Neural cell (in vitro differentiated cells): ENCODE measurements around the gene COA7. TPM values are rescaled to one million over a fixed set of nuclear protein-coding genes. Genes with fewer than 3 reads are reported as not detected.
A peak's percentile ranks its signal among the peaks of the same experiment; 100 is the strongest.

Source experiments
- H2AFZ ChIP-seq: fragments of 200-600, 300-800 bp; sonication (generic), shearing (Covaris generic); 2 replicates; pipeline ENCODE4 v1.6.0; 2014; ENCODE audit warnings: low read depth, mild to moderate bottlenecking, antibody characterized with exemption, low read length, moderate library complexity
- H3F3A ChIP-seq: fragments of 200-600 bp; shearing (Covaris generic); 2 replicates; pipeline ENCODE4 v1.6.1; 2016; ENCODE audit warnings: mild to moderate bottlenecking, moderate library complexity, mixed read lengths, antibody characterized with exemption, low read length; ENCODE audit not compliant: insufficient read depth, poor library complexity, severe bottlenecking
- H3K27ac ChIP-seq: fragments of 200-600, 300-800 bp; sonication (generic), shearing (Covaris generic); 2 replicates; pipeline ENCODE4 v1.5.1; 2014; ENCODE audit warnings: mild to moderate bottlenecking, low read length, moderate library complexity
- H3K27me3 ChIP-seq: fragments of 300-800, 200-600 bp; sonication (generic), shearing (Covaris generic); 2 replicates; pipeline ENCODE4 v1.6.0; 2014; ENCODE audit warnings: mild to moderate bottlenecking, low read depth, low read length, moderate library complexity; ENCODE audit not compliant: insufficient read depth
- H3K36me3 ChIP-seq: fragments of 300-800, 200-600 bp; sonication (generic), shearing (Covaris generic); 2 replicates; pipeline ENCODE4 v1.5.1; 2014; ENCODE audit warnings: mild to moderate bottlenecking, antibody characterized with exemption, low read length, moderate library complexity; ENCODE audit not compliant: insufficient read depth
- H3K4me2 ChIP-seq: fragments of 300-800, 200-600 bp; sonication (generic), shearing (Covaris generic); 2 replicates; pipeline ENCODE4 v1.6.0; 2014; ENCODE audit warnings: mild to moderate bottlenecking, low read length
- H3K4me3 ChIP-seq: fragments of 300-800, 200-600 bp; sonication (generic), shearing (Covaris generic); 2 replicates; pipeline ENCODE4 v1.5.1; 2014; ENCODE audit warnings: mild to moderate bottlenecking, low read length, moderate library complexity
- H3K79me2 ChIP-seq: fragments of 200-600 bp; shearing (Covaris generic); replicated peaks from 2 replicates; pipeline ENCODE4 v1.6.0; 2014; ENCODE audit warnings: mild to moderate bottlenecking, low read length, moderate library complexity; ENCODE audit not compliant: insufficient read depth
- H3K9ac ChIP-seq: fragments of 300-800, 200-600 bp; sonication (generic), shearing (Covaris generic); 2 replicates; pipeline ENCODE4 v1.6.1; 2016; ENCODE audit warnings: mild to moderate bottlenecking, low read length, mixed read lengths
- H3K9me2 ChIP-seq: fragments of 200-600 bp; shearing (Covaris generic); 2 replicates; pipeline ENCODE4 v1.6.1; 2016; ENCODE audit warnings: mild to moderate bottlenecking, low read length, mixed read lengths; ENCODE audit not compliant: insufficient read depth
- H3K9me3 ChIP-seq: fragments of 200-600, 300-800 bp; sonication (generic), shearing (Covaris generic); 2 replicates; pipeline ENCODE4 v1.6.1; 2016; ENCODE audit warnings: mild to moderate bottlenecking, mixed run types, low read length, moderate library complexity, mixed read lengths
- H4K20me1 ChIP-seq: fragments of 200-600 bp; shearing (Covaris generic); 2 replicates; pipeline ENCODE4 v1.6.1; 2016; ENCODE audit warnings: mild to moderate bottlenecking, mixed run types; ENCODE audit not compliant: insufficient read depth
- EP300 ChIP-seq: fragments of 450-650 bp; conservative IDR thresholded peaks from 2 replicates; pipeline ENCODE4 v1.6.1; 2014; ENCODE audit warnings: antibody characterized with exemption, mild to moderate bottlenecking, moderate library complexity; ENCODE audit not compliant: poor library complexity, severe bottlenecking
- EZH2 ChIP-seq: fragments of 200-600, 300-800 bp; shearing (Covaris generic), sonication (generic); IDR thresholded peaks from 2 replicates; pipeline ENCODE4 v1.6.1; 2014; ENCODE audit warnings: antibody characterized with exemption, low read length, borderline replicate concordance, mild to moderate bottlenecking; ENCODE audit not compliant: insufficient read depth, poor library complexity, severe bottlenecking
- MXI1 ChIP-seq: fragments of 450-650 bp; conservative IDR thresholded peaks from 2 replicates; pipeline ENCODE4 v1.6.1; 2014; ENCODE audit warnings: antibody characterized with exemption, mild to moderate bottlenecking; ENCODE audit not compliant: poor library complexity, severe bottlenecking
- POLR2AphosphoS5 ChIP-seq: IDR thresholded peaks from 2 replicates; pipeline ENCODE4 v1.6.1; 2012
- RAD21 ChIP-seq: fragments of 450-650 bp; conservative IDR thresholded peaks from 2 replicates; pipeline ENCODE4 v1.6.1; 2014; ENCODE audit warnings: antibody characterized with exemption, mild to moderate bottlenecking, moderate library complexity
- SMC3 ChIP-seq: fragments of 450-650 bp; conservative IDR thresholded peaks from 2 replicates; pipeline ENCODE4 v1.6.1; 2014; ENCODE audit warnings: antibody characterized with exemption, mild to moderate bottlenecking, moderate library complexity; ENCODE audit not compliant: poor library complexity
- TAF1 ChIP-seq: IDR thresholded peaks from 2 replicates; pipeline ENCODE4 v1.6.1; 2012; ENCODE audit warnings: low read depth
- polyA plus RNA-seq: library from polyadenylated mRNA; depleted of rRNA; stranded (reverse); fragments of >200 nt; gene quantifications from 2 replicates; pipeline ENCODE4 v1.2.3, GENCODE V29; 2014
- TF ChIP-seq, protein P1 (sequence below): fragments of 450-650 bp; IDR thresholded peaks from 2 replicates; pipeline ENCODE4 v1.5.1; 2014; ENCODE audit warnings: antibody characterized with exemption, mild to moderate bottlenecking, moderate library complexity; ENCODE audit not compliant: poor library complexity, severe bottlenecking
- TF ChIP-seq, protein P2 (sequence below): IDR thresholded peaks from 2 replicates; pipeline ENCODE4 v1.6.1; 2012; ENCODE audit warnings: borderline replicate concordance

Gene COA7
- polyA plus RNA-seq, 1 donor from 2014 or later: 11.6 TPM

DNA sequence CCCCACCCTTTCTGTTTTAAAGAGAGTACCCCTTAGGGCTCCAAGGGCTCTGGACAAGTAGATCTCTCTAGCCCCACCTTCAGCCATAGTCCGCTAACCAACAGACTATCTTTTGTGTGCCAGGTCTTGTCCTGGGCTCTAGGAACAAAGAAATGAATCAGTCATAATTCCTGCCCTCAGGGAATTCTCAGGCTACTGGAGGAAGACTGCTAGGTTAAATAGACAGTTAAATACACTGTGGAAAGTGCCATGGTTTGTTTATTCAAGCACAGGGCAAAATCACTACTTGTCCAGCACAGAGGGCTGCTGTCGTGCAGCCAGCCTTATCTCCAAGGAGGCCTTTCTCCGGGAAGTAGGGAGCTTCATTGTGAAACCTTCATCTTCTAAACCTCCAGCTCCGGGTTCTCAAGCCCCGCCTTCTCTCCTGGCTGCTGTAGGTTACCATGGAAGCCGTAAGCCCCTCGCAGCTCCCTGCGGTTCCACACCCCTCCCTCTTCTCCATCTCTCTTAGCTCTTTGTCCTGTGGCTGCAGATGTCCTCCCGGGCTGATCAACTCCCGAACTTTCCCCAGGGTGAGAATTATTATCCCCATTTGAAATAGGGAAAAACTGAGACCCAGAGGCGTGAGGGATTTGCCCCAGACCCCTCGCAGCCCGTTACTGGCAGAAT, 35.4 kb downstream of the COA7 start:
- Histone ChIP-seq H4K20me1 (no peaks in the 10 kb centered on the region), H3K4me2 (peak overlapping the region; percentile 57), H3F3A (peaks cover 15% of the 10 kb centered on the region), H3K9ac (peak overlapping the region; percentile 77), H3K27ac (peak overlapping the region; percentile 98), H3K36me3 (no peaks in the 10 kb centered on the region), H3K27me3 (no peaks in the 10 kb centered on the region), H3K79me2 (no peaks in the 10 kb centered on the region), H3K9me3 (no peaks in the 10 kb centered on the region), H2AFZ (peak overlapping the region; percentile 61), H3K9me2 (no peaks in the 10 kb centered on the region), H3K4me3 (peak overlapping the region; percentile 55)
- TF ChIP-seq TAF1 (no peak), RAD21 (peak; percentile 57), EP300 (peak; percentile 65), MXI1 (no peak), POLR2AphosphoS5 (peak; percentile 76), EZH2 (no peak), SMC3 (peak; percentile 56)
- TF ChIP-seq, protein P1, sequence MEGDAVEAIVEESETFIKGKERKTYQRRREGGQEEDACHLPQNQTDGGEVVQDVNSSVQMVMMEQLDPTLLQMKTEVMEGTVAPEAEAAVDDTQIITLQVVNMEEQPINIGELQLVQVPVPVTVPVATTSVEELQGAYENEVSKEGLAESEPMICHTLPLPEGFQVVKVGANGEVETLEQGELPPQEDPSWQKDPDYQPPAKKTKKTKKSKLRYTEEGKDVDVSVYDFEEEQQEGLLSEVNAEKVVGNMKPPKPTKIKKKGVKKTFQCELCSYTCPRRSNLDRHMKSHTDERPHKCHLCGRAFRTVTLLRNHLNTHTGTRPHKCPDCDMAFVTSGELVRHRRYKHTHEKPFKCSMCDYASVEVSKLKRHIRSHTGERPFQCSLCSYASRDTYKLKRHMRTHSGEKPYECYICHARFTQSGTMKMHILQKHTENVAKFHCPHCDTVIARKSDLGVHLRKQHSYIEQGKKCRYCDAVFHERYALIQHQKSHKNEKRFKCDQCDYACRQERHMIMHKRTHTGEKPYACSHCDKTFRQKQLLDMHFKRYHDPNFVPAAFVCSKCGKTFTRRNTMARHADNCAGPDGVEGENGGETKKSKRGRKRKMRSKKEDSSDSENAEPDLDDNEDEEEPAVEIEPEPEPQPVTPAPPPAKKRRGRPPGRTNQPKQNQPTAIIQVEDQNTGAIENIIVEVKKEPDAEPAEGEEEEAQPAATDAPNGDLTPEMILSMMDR: no peak
- TF ChIP-seq, protein P2, sequence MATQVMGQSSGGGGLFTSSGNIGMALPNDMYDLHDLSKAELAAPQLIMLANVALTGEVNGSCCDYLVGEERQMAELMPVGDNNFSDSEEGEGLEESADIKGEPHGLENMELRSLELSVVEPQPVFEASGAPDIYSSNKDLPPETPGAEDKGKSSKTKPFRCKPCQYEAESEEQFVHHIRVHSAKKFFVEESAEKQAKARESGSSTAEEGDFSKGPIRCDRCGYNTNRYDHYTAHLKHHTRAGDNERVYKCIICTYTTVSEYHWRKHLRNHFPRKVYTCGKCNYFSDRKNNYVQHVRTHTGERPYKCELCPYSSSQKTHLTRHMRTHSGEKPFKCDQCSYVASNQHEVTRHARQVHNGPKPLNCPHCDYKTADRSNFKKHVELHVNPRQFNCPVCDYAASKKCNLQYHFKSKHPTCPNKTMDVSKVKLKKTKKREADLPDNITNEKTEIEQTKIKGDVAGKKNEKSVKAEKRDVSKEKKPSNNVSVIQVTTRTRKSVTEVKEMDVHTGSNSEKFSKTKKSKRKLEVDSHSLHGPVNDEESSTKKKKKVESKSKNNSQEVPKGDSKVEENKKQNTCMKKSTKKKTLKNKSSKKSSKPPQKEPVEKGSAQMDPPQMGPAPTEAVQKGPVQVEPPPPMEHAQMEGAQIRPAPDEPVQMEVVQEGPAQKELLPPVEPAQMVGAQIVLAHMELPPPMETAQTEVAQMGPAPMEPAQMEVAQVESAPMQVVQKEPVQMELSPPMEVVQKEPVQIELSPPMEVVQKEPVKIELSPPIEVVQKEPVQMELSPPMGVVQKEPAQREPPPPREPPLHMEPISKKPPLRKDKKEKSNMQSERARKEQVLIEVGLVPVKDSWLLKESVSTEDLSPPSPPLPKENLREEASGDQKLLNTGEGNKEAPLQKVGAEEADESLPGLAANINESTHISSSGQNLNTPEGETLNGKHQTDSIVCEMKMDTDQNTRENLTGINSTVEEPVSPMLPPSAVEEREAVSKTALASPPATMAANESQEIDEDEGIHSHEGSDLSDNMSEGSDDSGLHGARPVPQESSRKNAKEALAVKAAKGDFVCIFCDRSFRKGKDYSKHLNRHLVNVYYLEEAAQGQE: peak; percentile 94

DNA sequence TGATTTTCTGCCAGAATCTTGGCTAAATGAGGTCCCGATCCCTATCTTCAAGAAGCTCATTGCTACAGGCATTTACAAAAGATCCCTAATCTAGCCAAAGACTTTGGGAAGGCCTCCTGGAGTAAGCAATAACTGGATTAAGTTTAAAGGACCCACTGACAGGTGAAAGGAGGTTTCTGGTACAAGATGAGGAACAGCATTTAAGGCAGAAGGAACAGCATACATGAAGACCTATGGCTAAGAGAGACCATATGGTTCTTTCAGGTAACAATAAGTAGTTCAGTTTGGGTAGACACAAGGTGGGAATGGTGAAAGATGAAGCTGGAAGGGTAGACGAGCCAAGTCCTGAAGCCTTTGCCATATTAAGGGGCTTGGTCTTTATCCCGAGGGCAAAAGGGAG, 37.3 kb downstream of the COA7 start:
- Histone ChIP-seq H3K27me3 (no peaks in the 10 kb centered on the region), H3K9me2 (no peaks in the 10 kb centered on the region), H3K4me3 (peak overlapping the region; percentile 22), H3K36me3 (no peaks in the 10 kb centered on the region), H3K27ac (peak overlapping the region; percentile 98), H3K79me2 (no peaks in the 10 kb centered on the region), H3K9me3 (no peaks in the 10 kb centered on the region), H2AFZ (no peak overlapping the region), H3F3A (peaks cover 15% of the 10 kb centered on the region), H3K9ac (peak overlapping the region; percentile 51), H4K20me1 (no peaks in the 10 kb centered on the region), H3K4me2 (no peak overlapping the region)
- TF ChIP-seq EP300: no peak
- TF ChIP-seq RAD21: no peak
- TF ChIP-seq SMC3: no peak
- no peak for TF ChIP-seq EZH2
- no peak for TF ChIP-seq POLR2AphosphoS5
- TF ChIP-seq, protein P2: no peak
- TF ChIP-seq, protein P1: no peak
- TF ChIP-seq TAF1: no peak
- TF ChIP-seq MXI1: no peak
